NB4 (cell line): ENCODE results near the gene NEMP1.
"Not testable (repeated sequence)": the region's sequence is repeated elsewhere in the genome, so short reads cannot be mapped to it uniquely, and the experiment has no call there.

Experiments
- DNase-seq: peaks from one replicate; pipeline ENCODE4 v3.0.0; 2010; ENCODE audit warnings: low read depth
- H3K4me3 ChIP-seq: one replicate; pipeline ENCODE4 v1.5.1; 2011; ENCODE audit warnings: mild to moderate bottlenecking, low read depth, low read length, moderate library complexity
- MYC ChIP-seq: IDR thresholded peaks from 2 replicates; pipeline ENCODE4 v1.6.1; 2011; ENCODE audit warnings: low read depth, low read length
- POLR2A ChIP-seq: IDR thresholded peaks from 2 replicates; pipeline ENCODE4 v1.6.1; 2011; ENCODE audit warnings: mild to moderate bottlenecking; ENCODE audit not compliant: insufficient read length; ENCODE audit errors: extremely low read depth
- TF ChIP-seq, protein P1 (sequence below): IDR thresholded peaks from 2 replicates; pipeline ENCODE4 v1.6.1; 2011; ENCODE audit warnings: low read depth, low read length
- TF ChIP-seq, protein P2 (sequence below): IDR thresholded peaks from one replicate; pipeline ENCODE4 v1.5.1; 2012; ENCODE audit warnings: low read depth, low read length

The NEMP1 gene

DNA sequence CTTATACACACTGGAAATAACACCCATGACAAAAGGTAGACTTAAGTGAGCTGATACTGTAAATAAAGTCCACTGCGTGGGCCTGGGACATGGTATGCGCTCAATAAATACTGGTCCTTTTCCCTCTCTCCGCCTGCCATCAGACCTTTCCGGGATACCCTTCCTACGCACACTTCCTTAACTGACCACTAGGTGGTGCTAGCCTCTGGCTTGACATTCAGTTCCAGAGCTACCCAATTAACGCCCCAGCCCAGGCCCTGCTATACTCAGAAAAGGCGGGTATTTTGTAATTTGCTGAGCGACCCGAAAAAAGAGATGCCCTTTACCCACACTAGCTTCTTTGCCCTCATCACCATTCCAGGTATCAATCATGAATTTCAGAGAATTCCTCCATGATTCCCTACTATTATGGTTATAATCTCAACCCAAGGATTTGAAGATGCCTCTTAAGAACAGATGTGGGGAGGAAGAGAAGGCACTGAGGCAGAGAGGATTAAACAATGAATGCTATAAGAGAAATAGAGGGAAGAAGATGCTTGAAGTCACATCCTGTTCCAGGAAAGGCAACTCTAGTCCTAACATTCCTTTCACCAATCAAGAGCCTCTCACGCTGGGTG lies 45.8 kb upstream of the NEMP1 start:
- H3K4me3 ChIP-seq, result no peak overlapping the region
- TF ChIP-seq, protein P1, sequence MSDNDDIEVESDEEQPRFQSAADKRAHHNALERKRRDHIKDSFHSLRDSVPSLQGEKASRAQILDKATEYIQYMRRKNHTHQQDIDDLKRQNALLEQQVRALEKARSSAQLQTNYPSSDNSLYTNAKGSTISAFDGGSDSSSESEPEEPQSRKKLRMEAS, result no peak
- TF ChIP-seq, protein P2, sequence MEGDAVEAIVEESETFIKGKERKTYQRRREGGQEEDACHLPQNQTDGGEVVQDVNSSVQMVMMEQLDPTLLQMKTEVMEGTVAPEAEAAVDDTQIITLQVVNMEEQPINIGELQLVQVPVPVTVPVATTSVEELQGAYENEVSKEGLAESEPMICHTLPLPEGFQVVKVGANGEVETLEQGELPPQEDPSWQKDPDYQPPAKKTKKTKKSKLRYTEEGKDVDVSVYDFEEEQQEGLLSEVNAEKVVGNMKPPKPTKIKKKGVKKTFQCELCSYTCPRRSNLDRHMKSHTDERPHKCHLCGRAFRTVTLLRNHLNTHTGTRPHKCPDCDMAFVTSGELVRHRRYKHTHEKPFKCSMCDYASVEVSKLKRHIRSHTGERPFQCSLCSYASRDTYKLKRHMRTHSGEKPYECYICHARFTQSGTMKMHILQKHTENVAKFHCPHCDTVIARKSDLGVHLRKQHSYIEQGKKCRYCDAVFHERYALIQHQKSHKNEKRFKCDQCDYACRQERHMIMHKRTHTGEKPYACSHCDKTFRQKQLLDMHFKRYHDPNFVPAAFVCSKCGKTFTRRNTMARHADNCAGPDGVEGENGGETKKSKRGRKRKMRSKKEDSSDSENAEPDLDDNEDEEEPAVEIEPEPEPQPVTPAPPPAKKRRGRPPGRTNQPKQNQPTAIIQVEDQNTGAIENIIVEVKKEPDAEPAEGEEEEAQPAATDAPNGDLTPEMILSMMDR, result peak; percentile 95
- DNase-seq, result peak; percentile 81

DNA sequence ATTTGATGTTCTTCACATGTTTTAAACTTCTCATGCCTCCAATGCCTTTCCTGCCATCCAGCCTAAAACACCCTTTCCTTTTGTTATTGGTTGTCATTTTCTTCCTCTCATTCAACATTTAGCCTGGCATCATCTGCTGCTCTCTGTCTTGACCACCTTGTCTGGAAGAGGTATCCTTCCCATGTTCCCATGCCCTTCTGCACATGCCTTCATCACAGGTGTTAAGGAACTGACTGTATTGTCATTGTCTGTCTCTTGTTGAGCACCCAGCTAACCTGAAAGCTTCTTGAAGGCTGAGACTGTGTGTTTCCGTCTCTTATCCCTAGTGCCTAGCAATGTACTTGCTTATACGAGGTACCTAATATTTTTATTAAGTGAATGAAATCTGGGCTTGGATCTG lies 45.2 kb upstream of the NEMP1 start:
- no peak for DNase-seq
- TF ChIP-seq, protein P1, result no peak
- TF ChIP-seq POLR2A (no peak), MYC (no peak)
- TF ChIP-seq, protein P2, result no peak
- H3K4me3 ChIP-seq, result no peak overlapping the region

DNA sequence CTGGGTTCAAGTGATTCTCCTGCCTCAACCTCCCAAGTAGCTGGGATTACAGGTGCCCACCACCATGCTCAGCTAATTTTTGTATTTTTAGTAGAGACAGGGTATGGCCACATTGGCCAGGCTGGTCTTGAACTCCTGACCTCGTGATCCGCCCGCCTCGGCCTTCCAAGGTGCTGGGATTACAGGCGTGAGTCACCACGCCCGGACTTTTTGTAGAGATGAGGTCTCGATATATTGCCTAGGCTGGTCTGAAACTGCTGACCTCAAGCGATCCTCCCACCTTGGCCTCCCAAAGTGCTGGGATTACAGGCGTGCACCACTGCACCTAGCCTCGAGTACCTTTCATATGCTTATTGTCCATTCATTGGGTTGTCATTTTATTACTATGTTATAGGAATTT lies 42.1 kb upstream of the NEMP1 start:
- H3K4me3 ChIP-seq, DNase-seq: not testable (repeated sequence)

DNA sequence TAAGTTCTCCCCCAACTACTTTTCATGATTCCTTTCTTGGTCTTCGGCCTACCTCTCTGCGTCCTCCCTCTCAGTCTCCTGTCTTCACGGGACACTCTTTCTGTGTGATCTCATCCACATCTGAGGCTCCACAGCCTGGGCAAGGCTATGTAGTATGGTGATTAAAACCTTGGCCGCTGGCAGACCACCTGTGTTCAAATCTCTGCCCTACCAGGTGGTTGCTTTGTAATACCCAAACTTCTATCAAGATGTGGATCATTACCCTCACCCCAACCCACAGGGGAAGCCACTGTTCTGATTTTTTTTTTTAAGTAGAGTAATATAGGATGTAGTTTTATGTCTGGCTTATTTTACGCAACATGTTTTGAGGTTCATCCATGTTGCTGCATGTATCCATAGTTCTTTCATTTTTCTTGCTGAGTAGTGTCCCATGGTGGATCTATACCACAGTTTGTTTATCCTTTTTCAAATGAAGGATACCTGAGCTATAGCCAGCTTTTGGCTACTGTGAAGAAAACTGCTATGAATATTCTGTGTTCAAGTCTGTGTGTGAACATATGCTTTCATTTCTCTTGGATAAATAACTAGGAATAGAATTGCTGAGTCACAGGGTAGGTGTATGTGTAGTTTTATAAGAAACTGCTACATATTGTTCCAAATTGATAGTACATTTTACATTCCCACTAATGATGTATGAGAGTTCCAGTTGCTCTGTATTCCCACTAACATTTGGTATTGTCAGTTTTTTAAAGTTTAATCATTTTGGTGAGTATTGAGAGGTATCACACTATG lies 40.9 kb upstream of the NEMP1 start:
- DNase-seq, result no peak
- TF ChIP-seq, protein P1, result no peak
- TF ChIP-seq POLR2A, result no peak
- H3K4me3 ChIP-seq, result no peak overlapping the region

DNA sequence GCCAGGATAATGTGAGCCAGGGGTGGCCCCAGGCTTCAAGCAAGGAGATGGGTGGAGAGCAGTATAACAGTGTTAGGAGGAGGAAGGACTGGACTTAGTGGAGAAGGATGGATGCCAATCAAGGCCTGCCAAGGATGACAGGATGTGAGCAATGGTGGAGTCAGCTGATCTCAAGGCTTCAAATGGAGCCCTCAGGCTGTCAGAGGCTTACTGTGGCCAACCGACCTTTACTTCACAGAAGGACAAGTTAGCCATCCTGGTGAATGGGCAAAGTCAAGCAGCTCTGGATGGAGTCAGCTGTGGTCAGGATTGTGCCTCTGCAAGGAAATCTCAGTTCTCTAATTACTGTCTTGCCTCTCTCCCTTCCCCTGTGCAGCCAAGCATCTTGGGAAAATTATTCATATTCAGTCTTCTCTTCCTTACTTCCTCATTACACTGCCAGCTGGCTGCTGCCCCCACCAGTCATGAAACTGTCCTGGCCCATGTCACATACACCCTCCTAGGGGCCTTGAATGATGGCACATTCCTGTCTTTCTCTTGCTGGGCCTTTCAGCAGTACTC lies 40.2 kb upstream of the NEMP1 start:
- no peak overlapping the region for H3K4me3 ChIP-seq
- TF ChIP-seq, protein P2, result no peak
- TF ChIP-seq, protein P1, result no peak
- TF ChIP-seq POLR2A, result no peak
- TF ChIP-seq MYC, result no peak
- peak; percentile 59 for DNase-seq

DNA sequence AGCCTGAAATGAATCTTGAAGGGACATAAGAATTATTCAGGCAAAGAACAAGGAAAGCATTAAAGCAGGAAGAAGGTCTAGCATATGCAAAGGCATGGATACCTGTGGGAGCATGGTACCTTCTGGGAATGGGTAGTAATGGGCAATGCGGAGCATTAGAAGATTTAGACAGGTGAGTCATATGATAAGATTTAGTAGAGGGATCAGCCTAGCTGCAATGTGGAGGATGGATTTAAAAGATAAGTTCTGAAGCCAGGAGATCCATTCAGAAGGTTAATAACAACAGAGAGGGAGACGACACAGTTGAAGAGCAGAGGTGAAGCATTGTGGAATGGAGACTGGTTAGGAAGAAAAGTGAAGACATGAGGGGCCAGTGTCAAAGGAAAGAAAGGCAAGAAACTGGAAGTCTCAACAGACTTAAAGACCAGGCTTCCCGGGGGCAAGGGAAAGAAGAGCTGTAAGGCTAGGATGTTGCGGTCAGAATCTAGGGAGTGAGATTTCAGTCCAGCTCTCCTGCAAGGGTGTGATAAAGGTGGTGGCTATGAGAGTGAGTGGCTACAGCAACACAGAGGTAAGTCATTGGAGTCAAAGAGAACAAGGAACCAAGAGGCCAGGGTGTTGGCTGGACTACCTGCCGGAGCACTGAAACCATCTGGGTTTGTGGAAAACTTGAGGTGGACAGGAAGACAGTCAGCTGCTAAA lies 38.1 kb upstream of the NEMP1 start:
- no peak for DNase-seq
- H3K4me3 ChIP-seq, result no peak overlapping the region
- no peak for TF ChIP-seq MYC
- TF ChIP-seq, protein P2, result no peak
- TF ChIP-seq, protein P1, result no peak
- TF ChIP-seq POLR2A, result no peak
